Activated CD8-positive, alpha-beta memory T cell treated with anti-CD3 and anti-CD28 coated beads for 1 hour (primary cell): Measurements from ENCODE around the gene RGL2.

Experiments used
- DNase-seq, 2 donors: peaks; one replicate each; pipeline ENCODE4 v3.0.0-alpha.2; 2020; ENCODE audit warnings: low read depth in 1 of 2; ENCODE audit errors: extremely low read depth in 1 of 2

Gene RGL2

DNA sequence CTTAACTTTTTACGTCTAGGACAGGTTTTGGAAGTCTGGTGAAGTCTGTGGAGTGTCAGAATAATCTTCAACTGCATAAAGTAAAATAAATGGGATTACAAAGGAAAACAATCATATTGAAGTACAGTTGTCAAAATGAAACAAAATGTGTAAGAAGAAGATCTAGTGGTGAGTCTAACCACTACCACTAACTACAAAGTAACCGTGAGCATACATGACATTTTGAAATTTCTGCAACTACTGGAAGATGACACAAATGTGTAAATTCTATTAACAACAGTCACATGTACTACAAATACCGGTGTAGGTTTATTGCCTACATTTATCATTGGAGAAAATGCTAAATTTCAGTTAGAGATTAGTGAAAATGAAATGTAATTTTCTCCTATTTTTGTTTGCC is 56.8 kb downstream of the RGL2 start:
- DNase-seq = no peak
